ENCODE measurements around the gene SMC4. TPM values are rescaled to one million over a fixed set of nuclear protein-coding genes. Genes with fewer than 3 reads are reported as not detected.

SMC4 gene
- total and polyA plus RNA-seq, 2 of the 8 experiments (the other 6 are each of a cell fraction or from before 2014, with no cell fraction given), result 26.6 to 118 TPM

DNA sequence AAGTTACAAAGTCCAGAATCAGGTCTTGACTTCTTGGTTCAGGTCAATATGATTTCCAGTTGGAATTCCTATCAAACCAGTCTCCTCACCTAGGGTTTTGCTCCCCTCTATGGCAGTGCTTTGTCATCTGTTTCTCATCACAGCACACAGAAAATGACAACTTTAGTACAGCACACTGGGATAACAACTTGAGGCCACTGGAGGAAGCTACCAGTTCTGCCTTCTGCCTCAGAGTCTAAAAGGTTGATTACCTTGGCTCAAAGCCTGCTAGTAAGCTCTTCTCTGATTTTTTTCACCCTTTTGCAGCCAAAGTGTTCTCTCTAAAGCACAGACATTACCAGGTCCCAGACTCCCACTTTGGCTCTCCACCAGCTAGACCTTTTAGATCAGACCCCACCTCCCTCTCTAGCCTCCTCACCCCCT lies 75.0 kb downstream of the SMC4 start:
- Histone ChIP-seq H3K23ac (ENCODE audit: insufficient read length) (no peak overlapping the region), H4K5ac (ENCODE audit: insufficient read length, low read depth, low read length) (no peak overlapping the region), H2BK20ac (ENCODE audit: low read length) (no peak overlapping the region), H2BK5ac (ENCODE audit: low read depth, low read length) (no peak overlapping the region), H2AFZ (ENCODE audit: low read length) (no peak overlapping the region), H3K14ac (ENCODE audit: insufficient read length) (no peak overlapping the region), H4K91ac (replicated peaks; ENCODE audit: insufficient read length, low read length) (no peak overlapping the region), H2BK120ac (replicated peaks; ENCODE audit: low read depth, low read length) (no peak overlapping the region), H2BK15ac (ENCODE audit: low read length) (no peak overlapping the region), H3K27me3 (replicated peaks in 1 of 4; ENCODE audit: control insufficient read depth in 3 of 4, extremely low read depth in 1 of 4, insufficient read depth in 3 of 4, low read length in 3 of 4) (no peaks in the 10 kb centered on the region), H4K20me1 (replicated peaks in 1 of 2; ENCODE audit: control insufficient read depth in 1 of 2, insufficient read depth in 2 of 2, low read length in 2 of 2) (no peaks in the 10 kb centered on the region), H3K27ac (ENCODE audit: low read depth, low read length) (no peak overlapping the region), H3K23me2 (ENCODE audit: low read depth, low read length) (no peaks in the 10 kb centered on the region), H3K9me3 (ENCODE audit: insufficient read depth in 2 of 2, low read depth in 1 of 2, low read length in 1 of 2) (peaks cover 14 to 18% of the 10 kb centered on the region in 2 experiments), H3K56ac (replicated peaks; ENCODE audit: insufficient read length, low read depth, low read length) (no peak overlapping the region), H3K79me2 (ENCODE audit: control insufficient read depth in 1 of 2, insufficient read depth in 2 of 2, low read length in 2 of 2) (no peaks in the 10 kb centered on the region), H3K36me3 (ENCODE audit: control insufficient read depth in 2 of 4, insufficient read depth in 4 of 4, low read length in 3 of 4) (no peaks in the 10 kb centered on the region; a peak in 1 of 8 replicates), H3K4me1 (replicated peaks in 1 of 4; ENCODE audit: control insufficient read depth in 3 of 4, insufficient read depth in 4 of 4, low read length in 3 of 4) (no peaks in the 10 kb centered on the region), H3K4me2 (ENCODE audit: insufficient read depth in 1 of 2, low read depth in 2 of 2, low read length in 2 of 2) (no peak overlapping the region), H2AK5ac (ENCODE audit: low read depth, low read length) (no peak overlapping the region), H3K79me1 (ENCODE audit: low read depth, low read length) (no peaks in the 10 kb centered on the region), H3K4me3 (ENCODE audit: extremely low read depth in 1 of 4, insufficient read depth in 2 of 4, low read depth in 3 of 4, low read length in 4 of 4) (no peak overlapping the region), H3K9ac (replicated peaks in 1 of 4; ENCODE audit: extremely low read depth in 1 of 4, low read depth in 3 of 4, low read length in 3 of 4) (no peak overlapping the region), H3K4ac (replicated peaks; ENCODE audit: insufficient read length, low read depth, low read length) (no peak overlapping the region), H4K8ac (ENCODE audit: extremely low read depth, insufficient read depth, low read length) (no peak overlapping the region), H3K18ac (ENCODE audit: extremely low read depth, low read length) (no peak overlapping the region), H2BK12ac (ENCODE audit: low read depth, low read length) (no peak overlapping the region)
- ChIA-PET POLR2A (ENCODE audit: partially characterized antibody) (interaction anchor here (1.1 kb wide), 1 partner anchor 25 kb away, joined by 5 read pairs; the partner anchor contains the start of gene TRIM59), CTCF (ENCODE audit: partially characterized antibody) (interaction anchor here (0.6 to 2.5 kb wide), 3 partner anchors 11 to 449 kb away, joined by 3 to 6 read pairs (median 3); no protein-coding TSS in a partner anchor)
- FAIRE-seq (no peak), DNase-seq (ENCODE audit: low read depth in 1 of 2, low spot score in 2 of 2) (no peak)
- TF ChIP-seq RXRA (IDR thresholded peaks at IDR 0.05; ENCODE audit: insufficient read depth, low read depth, low read length), result no peak
- no peak for TF ChIP-seq TEAD4 (IDR thresholded peaks at IDR 0.05; ENCODE audit: low read depth, low read length)
- no peak for TF ChIP-seq CBX5 (IDR thresholded peaks at IDR 0.05; ENCODE audit: low read depth, low read length)
- no peak for TF ChIP-seq RNF2 (IDR thresholded peaks at IDR 0.05; ENCODE audit: borderline replicate concordance, low read depth, low read length, missing control alignments, poor library complexity, severe bottlenecking)
- TF ChIP-seq GABPA (IDR thresholded peaks at IDR 0.05; ENCODE audit: borderline replicate concordance, insufficient read depth, low read length), result no peak
- no peak for TF ChIP-seq CHD1 (IDR thresholded peaks at IDR 0.05; ENCODE audit: low read depth, low read length)
- no peak for TF ChIP-seq TCF12 (IDR thresholded peaks at IDR 0.05; ENCODE audit: low read depth, low read length)
- TF ChIP-seq RAD21 (IDR thresholded peaks at IDR 0.05 in 1 of 2, conservative IDR thresholded peaks at IDR 0.05 in 1 of 2; ENCODE audit: low read depth in 2 of 2, low read length in 2 of 2), result no peak
- no peak for TF ChIP-seq KDM5A (IDR thresholded peaks at IDR 0.05; ENCODE audit: low read length)
- no peak for TF ChIP-seq RBBP5 (IDR thresholded peaks at IDR 0.05; ENCODE audit: borderline replicate concordance, low read depth, low read length)
